Thymus (tissue), 11 donors: ENCODE results near the gene SSBP4. TPM values are rescaled to one million over a fixed set of nuclear protein-coding genes. Genes with fewer than 3 reads are reported as not detected.

Experiments
- DNase-seq, 9 donors: peaks; one replicate each; pipeline ENCODE4 v3.0.0-alpha.2; 2013; ENCODE audit warnings: low spot score in 9 of 9, low read depth in 6 of 9, missing footprints in 1 of 9
- H3K27ac ChIP-seq, 2 donors: one replicate each; pipeline ENCODE4 v1.5.1; 2013; ENCODE audit warnings: control low read depth in 1 of 2, low read depth in 1 of 2, low read length in 1 of 2, mild to moderate bottlenecking in 1 of 2, moderate library complexity in 1 of 2
- H3K27me3 ChIP-seq, 2 donors: one replicate each; pipeline ENCODE4 v1.5.1; 2013; ENCODE audit warnings: low read length in 1 of 2; ENCODE audit not compliant: control insufficient read depth in 2 of 2, insufficient read depth in 1 of 2
- H3K36me3 ChIP-seq, 2 donors: one replicate each; pipeline ENCODE4 v1.5.1; 2013; ENCODE audit warnings: low read length in 1 of 2, mild to moderate bottlenecking in 1 of 2, moderate library complexity in 1 of 2; ENCODE audit not compliant: control insufficient read depth in 2 of 2, insufficient read depth in 2 of 2
- H3K4me1 ChIP-seq, 2 donors: one replicate each; pipeline ENCODE4 v1.5.1; 2013; ENCODE audit warnings: low read length in 2 of 2; ENCODE audit not compliant: control insufficient read depth in 2 of 2, insufficient read depth in 2 of 2
- H3K4me3 ChIP-seq, 2 donors: one replicate each; pipeline ENCODE4 v1.5.1; 2013; ENCODE audit warnings: low read length in 2 of 2, control low read depth in 1 of 2, mild to moderate bottlenecking in 1 of 2
- H3K9me3 ChIP-seq, 2 donors: one replicate each; pipeline ENCODE4 v1.5.1; 2013; ENCODE audit warnings: low read length in 1 of 2, mild to moderate bottlenecking in 1 of 2; ENCODE audit not compliant: control insufficient read depth in 2 of 2, insufficient read depth in 1 of 2
- WGBS: extraction: QIAGEN DNeasy Blood & Tissue Kit; methylation state at CpG from one replicate; pipeline ENCODE4 v1.1.7; 2013; 5-methylcytosine and 5-hydroxymethylcytosine counted together
- polyA plus RNA-seq: library from polyadenylated mRNA; stranded (reverse); fragments of 200-250 nt; gene quantifications from one replicate; pipeline ENCODE4 v1.2.3, GENCODE V29; 2013
- total RNA-seq: library from RNA; stranded (reverse); fragments of 120-200 nt; gene quantifications from one replicate; pipeline ENCODE4 v1.2.4, GENCODE V29; 2013
- donor health status: healthy.

SSBP4 gene
- total and polyA plus RNA-seq, 2 donors, result 47.3 to 50.3 TPM

DNA sequence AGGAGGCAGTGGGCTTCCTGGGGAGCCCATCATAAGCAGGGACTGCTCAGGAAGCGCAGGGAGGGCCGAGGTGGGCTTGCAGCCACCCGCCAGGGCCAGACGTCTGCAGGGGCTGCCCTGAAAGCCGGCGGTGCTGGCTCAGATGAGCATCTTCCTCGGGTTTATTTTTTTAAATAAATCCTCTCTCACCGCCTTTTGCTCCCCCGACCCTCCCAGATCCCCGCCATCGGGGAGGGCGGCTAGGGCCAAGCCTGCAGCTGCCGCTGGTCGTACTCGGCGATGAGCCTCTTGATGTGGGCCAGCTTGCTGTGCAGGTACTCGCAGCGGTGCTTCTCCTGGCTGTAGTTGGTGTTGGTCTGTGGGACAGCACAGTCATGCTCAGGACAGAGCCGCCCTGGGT lies 25.3 kb downstream of the SSBP4 start:
- Histone ChIP-seq H3K9me3 (no peaks in the 10 kb centered on the region), H3K36me3 (peaks cover 56 to 62% of the 10 kb centered on the region in 2 donors), H3K27me3 (no peaks in the 10 kb centered on the region), H3K27ac (no peak overlapping the region), H3K4me3 (no peak overlapping the region), H3K4me1 (peaks cover 0 to 7% of the 10 kb centered on the region in 2 donors)
- no peak for DNase-seq
- 97% methylated on average over 19 of the region's 19 CpGs for WGBS

DNA sequence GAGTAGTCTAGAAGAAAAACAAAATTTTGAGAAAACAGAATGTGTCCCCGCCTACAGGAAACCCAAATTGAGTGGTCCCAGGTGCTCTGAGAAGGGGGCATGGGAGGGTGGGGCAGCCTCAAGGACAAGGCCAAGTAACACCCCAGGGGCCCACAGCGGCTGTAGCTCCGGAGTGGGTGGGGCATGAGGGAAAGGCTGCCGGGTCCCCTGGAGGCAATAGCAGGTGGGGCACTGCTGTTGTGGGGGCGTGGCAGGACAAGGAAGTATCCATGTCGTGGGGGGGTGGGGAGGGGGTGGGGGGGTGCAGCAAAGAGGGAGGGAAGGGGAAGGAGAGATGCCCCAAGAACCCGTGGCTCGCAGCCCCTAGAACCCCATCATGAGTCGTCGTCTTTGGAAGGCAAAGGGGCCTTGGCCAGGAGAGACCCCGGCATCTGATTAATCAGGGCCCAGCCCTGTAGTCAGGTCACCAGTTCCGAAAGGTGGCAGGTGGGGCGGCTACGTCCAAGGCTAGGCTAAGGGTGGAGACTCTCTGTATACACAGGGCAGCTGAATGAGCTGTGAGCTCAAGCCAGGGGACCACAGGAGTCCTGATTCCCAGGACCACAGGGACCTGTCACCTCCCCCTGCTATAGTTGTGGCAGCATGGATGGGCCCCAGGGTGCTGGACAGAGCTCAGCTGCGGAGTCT lies 26.2 kb downstream of the SSBP4 start:
- Histone ChIP-seq H3K9me3 (no peaks in the 10 kb centered on the region), H3K4me3 (no peak overlapping the region), H3K36me3 (peaks cover 65 to 70% of the 10 kb centered on the region in 2 donors), H3K27me3 (no peaks in the 10 kb centered on the region), H3K4me1 (peaks cover 0 to 3% of the 10 kb centered on the region in 2 donors), H3K27ac (no peak overlapping the region)
- WGBS, result 94% methylated on average over 15 of the region's 15 CpGs
- DNase-seq, result no peak

DNA sequence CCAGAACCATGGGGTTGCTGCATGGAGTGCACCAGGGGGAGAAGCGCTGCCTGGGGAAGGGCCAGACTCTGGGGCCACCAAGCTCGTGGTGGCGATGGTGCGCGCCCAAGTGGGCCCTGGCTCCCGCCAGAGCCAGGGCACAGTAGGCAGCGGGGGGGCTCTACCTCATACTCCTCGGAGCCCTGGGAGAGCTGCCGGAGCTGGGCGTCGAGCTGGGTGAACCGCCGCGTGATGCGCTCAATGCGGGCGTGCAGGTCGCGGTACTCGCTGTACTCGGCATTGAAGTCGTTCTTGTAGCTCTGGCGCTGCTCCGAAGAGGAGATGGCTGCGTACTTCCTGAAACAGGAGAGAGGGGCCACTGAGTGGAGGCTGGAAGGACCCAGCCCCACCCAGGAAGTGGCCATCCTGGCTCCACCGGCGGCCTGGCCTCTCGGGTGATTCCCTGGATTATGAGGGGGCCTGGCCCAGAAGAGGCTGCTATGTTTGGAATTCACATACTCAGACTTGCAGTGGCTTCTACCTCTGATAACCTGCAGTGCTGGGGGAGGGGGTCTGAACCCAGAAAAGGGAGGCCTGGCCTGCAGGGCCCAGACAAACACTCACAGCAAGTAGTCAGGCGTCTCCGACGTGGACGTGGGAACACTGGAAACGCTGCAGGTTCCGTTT lies 27.1 kb downstream of the SSBP4 start:
- Histone ChIP-seq H3K36me3 (peaks cover 72 to 79% of the 10 kb centered on the region in 2 donors), H3K4me3 (no peak overlapping the region), H3K4me1 (peaks cover 0 to 3% of the 10 kb centered on the region in 2 donors), H3K9me3 (no peaks in the 10 kb centered on the region), H3K27me3 (no peaks in the 10 kb centered on the region), H3K27ac (no peak overlapping the region)
- 97% methylated on average over 34 of the region's 34 CpGs for WGBS
- no peak for DNase-seq

DNA sequence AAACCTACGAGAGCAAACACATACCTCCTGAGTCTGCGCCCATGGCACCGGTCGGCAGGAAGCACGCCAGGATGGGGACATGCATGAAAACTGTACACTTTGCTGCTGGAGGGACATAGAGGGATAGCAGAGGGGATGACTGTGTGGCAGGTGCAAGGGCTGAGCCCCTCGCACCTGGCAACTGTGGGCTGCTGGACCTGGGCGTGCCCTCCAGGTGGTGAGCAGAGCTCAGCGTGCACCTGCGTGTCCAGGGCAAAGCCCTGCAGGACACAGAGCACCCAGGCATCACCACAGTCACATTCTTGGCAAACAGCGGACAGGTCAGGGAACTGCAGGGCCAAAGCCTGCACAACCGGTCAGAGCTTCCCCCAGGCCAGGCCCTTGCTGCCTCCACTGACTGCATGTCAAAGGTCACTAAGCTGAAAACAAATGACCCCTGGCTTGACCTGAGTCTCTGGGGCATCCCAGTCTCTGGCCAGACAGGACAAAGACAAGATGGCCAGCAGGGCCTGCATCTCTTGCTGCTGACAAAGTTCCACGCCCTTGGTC lies 27.7 kb downstream of the SSBP4 start:
- Histone ChIP-seq H3K27me3 (no peaks in the 10 kb centered on the region), H3K27ac (no peak overlapping the region), H3K4me1 (peaks cover 0 to 4% of the 10 kb centered on the region in 2 donors), H3K4me3 (no peak overlapping the region), H3K36me3 (peaks cover 76 to 85% of the 10 kb centered on the region in 2 donors), H3K9me3 (no peaks in the 10 kb centered on the region)
- 90% methylated on average over 12 of the region's 12 CpGs for WGBS
- DNase-seq, result no peak

DNA sequence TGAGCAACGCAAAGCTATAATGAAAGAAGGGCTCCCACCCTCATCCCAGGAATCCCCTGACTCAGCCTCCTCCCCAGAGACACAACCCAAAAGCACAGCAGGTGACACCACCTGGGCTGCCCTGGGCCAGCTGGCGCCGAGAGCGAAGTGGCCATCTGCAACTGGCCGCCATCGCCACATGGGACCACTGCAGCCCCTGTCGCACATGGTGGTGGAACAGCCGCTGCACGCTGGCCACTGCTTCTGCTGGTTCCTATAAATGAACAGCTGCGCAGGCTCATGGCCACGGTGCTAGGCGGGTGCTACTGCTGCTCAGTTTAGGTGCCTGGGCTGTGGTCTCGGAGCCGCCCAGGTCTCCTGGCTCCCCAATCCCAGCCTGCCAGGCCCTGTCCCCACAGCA lies 30.4 kb downstream of the SSBP4 start:
- Histone ChIP-seq H3K36me3 (peaks cover 62 to 71% of the 10 kb centered on the region in 2 donors), H3K4me3 (no peak overlapping the region), H3K9me3 (no peaks in the 10 kb centered on the region), H3K27me3 (no peaks in the 10 kb centered on the region), H3K27ac (no peak overlapping the region), H3K4me1 (peaks cover 0 to 4% of the 10 kb centered on the region in 2 donors)
- DNase-seq, result no peak
- WGBS, result 98% methylated on average over 14 of the region's 14 CpGs

DNA sequence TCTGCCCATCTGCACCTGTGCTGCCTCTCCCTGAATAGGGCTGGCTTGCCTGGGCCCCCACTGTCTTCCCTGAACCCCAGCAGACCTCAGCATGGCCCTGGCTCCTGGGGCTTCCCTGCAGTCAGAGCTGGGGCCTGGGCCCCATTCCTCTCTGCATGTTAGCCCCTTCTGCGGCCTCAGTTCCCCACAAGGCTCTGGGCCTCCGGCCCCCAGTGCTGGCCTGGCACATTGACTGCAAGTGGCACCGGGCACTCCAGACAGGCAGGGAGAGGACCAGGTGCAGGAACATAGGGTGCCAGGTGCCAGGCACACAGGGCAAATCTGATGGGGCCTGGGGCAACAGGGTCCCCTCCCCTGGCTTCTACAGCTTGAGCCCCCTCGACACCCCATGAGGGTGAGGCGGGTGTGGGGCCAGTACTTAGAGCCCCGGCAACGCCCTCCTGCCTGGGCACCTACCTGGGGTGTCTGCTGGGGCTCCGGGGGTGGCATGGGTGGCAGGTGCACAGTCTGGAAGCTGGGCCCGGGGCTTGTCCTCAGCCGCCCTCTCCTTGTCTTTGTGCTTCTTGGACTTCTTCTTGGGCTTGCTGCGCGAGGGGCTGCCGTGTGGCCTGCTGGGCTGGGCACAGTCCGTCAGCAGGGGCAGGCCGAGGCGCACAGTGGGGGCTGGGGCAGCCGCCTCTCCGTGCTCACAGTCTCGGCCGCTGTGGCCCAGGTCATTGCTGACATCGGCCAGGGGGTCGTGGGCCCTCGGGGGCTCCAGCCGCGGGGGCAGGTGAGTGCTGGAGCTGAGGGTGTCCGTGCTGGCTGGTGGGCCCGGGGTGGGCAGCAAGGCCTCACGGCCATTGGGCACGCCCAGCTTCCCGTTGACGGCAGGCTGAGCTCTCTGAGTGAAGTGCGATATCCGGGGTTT lies 31.1 kb downstream of the SSBP4 start:
- Histone ChIP-seq H3K4me1 (peaks cover 0 to 4% of the 10 kb centered on the region in 2 donors), H3K27me3 (no peaks in the 10 kb centered on the region), H3K27ac (no peak overlapping the region), H3K36me3 (peaks cover 55 to 64% of the 10 kb centered on the region in 2 donors), H3K4me3 (no peak overlapping the region), H3K9me3 (no peaks in the 10 kb centered on the region)
- WGBS, result 93% methylated on average over 33 of the region's 33 CpGs
- DNase-seq, result no peak

DNA sequence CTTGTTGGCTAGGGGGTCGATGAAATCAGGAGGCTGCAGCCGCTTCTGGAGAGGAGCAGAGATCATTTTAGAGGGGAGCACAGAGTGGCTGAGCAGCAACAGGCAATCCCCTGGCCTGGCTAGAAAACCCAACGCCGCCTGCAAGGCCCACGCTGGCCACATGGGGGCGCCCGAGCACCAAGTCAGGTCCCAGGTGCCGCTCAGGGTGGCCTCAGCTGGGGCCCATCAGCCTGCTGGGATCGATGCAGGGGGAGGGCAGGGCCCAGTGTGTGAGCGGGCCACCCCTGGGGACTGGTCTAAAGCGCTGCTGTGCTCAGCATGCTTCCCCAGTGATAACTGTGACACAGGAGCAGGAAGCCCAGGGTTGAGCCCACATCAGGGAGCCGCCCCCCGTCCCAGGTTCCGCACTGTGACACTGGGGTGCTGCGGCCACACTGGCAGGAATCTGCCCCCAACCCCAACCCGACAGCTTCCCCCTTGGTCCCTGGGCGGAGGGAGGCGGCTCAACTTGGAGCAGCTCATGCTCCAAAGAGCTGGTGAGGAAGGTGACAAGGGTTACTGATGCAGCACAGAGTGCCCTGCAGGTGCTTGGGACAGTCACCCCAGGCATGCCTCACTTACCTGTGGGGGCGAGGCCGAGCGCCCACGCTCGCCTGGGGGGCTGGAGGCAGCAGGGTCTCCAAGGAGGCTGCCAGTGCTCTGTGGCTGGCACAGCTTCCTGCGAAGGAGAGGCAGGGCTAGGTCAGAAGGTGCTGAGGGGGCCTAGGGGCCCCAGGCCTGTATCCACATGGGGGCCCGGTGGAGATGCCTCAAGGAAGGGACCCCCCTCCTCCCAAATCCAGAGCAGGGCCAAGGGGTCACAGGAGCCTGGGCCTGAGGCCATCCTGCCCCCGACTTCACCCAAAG lies 32.0 kb downstream of the SSBP4 start:
- Histone ChIP-seq H3K27ac (no peak overlapping the region), H3K4me1 (peaks cover 0 to 4% of the 10 kb centered on the region in 2 donors), H3K27me3 (no peaks in the 10 kb centered on the region), H3K9me3 (no peaks in the 10 kb centered on the region), H3K4me3 (no peak overlapping the region), H3K36me3 (peaks cover 50 to 59% of the 10 kb centered on the region in 2 donors)
- WGBS, result 59% methylated on average over 26 of the region's 26 CpGs
- DNase-seq, result peak in 6 of 9 donors; percentile 45 to 84 (median 67)

DNA sequence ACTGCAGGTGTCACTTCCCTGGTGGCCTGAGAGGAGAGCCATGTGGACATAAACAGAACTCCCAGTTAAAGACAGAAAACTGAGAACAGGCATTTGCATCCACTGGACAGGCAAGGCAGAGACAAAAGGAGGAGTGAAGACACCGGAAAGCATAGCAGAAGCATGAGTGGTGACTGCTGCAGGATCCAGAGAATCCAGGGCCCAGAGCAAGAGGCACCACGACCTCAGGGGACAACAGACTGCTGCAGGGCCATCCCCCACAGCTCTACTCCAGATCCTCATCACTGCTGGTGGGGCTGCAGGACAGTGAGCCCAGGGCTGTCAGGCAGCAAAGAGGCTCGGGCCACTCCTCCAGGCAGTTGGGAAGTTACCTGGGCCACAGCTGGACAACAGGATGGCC lies 33.2 kb downstream of the SSBP4 start:
- DNase-seq, result no peak
- no peak overlapping the region for H3K4me3 ChIP-seq
- 95% methylated on average over 3 of the region's 3 CpGs for WGBS
- H3K4me1 ChIP-seq, result peaks cover 0 to 4% of the 10 kb centered on the region in 2 donors
- H3K36me3 ChIP-seq, result peaks cover 50 to 59% of the 10 kb centered on the region in 2 donors
- no peaks in the 10 kb centered on the region for H3K27me3 ChIP-seq
- no peak overlapping the region for H3K27ac ChIP-seq
- H3K9me3 ChIP-seq, result no peaks in the 10 kb centered on the region
